GM12878 (cell line): ENCODE results near the gene ZNF629. TPM values are rescaled to one million over a fixed set of nuclear protein-coding genes. Genes with fewer than 3 reads are reported as not detected.

Experiments used
- BCL11A ChIP-seq: IDR thresholded peaks from 2 replicates; pipeline ENCODE4 v1.6.1; 2011; ENCODE audit warnings: low read depth, low read length
- JUND ChIP-seq: IDR thresholded peaks from 2 replicates; pipeline ENCODE4 v1.6.1; 2012; ENCODE audit warnings: low read depth, mild to moderate bottlenecking, low read length, improper control_type of control experiment, moderate library complexity
- MEF2B ChIP-seq: fragments of 450-650 bp; IDR thresholded peaks from 2 replicates; pipeline ENCODE4 v1.6.1; 2018; ENCODE audit warnings: mild to moderate bottlenecking, moderate library complexity; ENCODE audit not compliant: partially characterized antibody, poor library complexity, severe bottlenecking
- MTA2 ChIP-seq: fragments of 450-650 bp; IDR thresholded peaks from 2 replicates; pipeline ENCODE4 v1.6.1; 2016; ENCODE audit warnings: low read depth, mild to moderate bottlenecking, moderate library complexity
- NR2C1 ChIP-seq: fragments of 450-650 bp; IDR thresholded peaks from 2 replicates; pipeline ENCODE4 v1.6.1; 2017; ENCODE audit warnings: antibody characterized with exemption, mild to moderate bottlenecking, moderate library complexity
- POU2F2 ChIP-seq: IDR thresholded peaks from 3 replicates; pipeline ENCODE4 v1.6.1; 2011; ENCODE audit warnings: low read depth, mild to moderate bottlenecking, low read length, borderline replicate concordance
- TAF1 ChIP-seq: IDR thresholded peaks from 2 replicates; pipeline ENCODE4 v1.6.1; 2011; ENCODE audit warnings: mild to moderate bottlenecking, low read depth, low read length, borderline replicate concordance
- polyA plus RNA-seq, 11 experiments: library from polyadenylated mRNA; depleted of rRNA in 4 of 11; unstranded in 6 of 11; stranded (reverse) in 5 of 11; fragments of >200 nt; fragmentation: Nextera tagmentation in 4 of 11; fragmentation: Illumina TruSeq in 1 of 11; extraction: Ambion mirVana in 4 of 11; extraction: Trizol in 1 of 11; gene quantifications; 1 replicate in 1 of 11; 2 replicates in 10 of 11; pipeline versions ENCODE4 v1.2.1 to v1.2.3, GENCODE V29; 2011 to 2016; ENCODE audit warnings: inconsistent platforms in 2 of 11, missing spikeins in 2 of 11, low read depth in 1 of 11
- total RNA-seq, 4 experiments: library from RNA; depleted of rRNA in 3 of 4; stranded (reverse); fragments of >200 nt in 3 of 4; fragmentation: Illumina TruSeq in 1 of 4; extraction: Trizol in 1 of 4; gene quantifications; 2 replicates each; pipeline versions ENCODE4 v1.2.1 to v1.2.3, GENCODE V29; 2013 to 2021
- TF ChIP-seq, protein P1 (sequence below): fragments of 450-650 bp; IDR thresholded peaks from 2 replicates; pipeline ENCODE4 v1.6.1; 2017; ENCODE audit warnings: low read depth, mild to moderate bottlenecking, moderate library complexity
- TF ChIP-seq, protein P2 (sequence below): fragments of 150-350 bp; IDR thresholded peaks from 2 replicates; pipeline ENCODE4 v1.6.1; 2014; ENCODE audit warnings: mild to moderate bottlenecking, low read depth, low read length
- TF ChIP-seq, protein P3 (sequence below): IDR thresholded peaks from 2 replicates; pipeline ENCODE4 v1.6.1; 2011; ENCODE audit warnings: mild to moderate bottlenecking, low read depth, low read length, moderate library complexity; ENCODE audit not compliant: insufficient replicate concordance
- TF ChIP-seq, protein P4 (sequence below): IDR thresholded peaks from 2 replicates; pipeline ENCODE4 v1.6.1; 2012; ENCODE audit warnings: improper control_type of control experiment, low read depth, low read length; ENCODE audit not compliant: insufficient replicate concordance
- TF ChIP-seq, protein P5 (sequence below): IDR thresholded peaks from 2 replicates; pipeline ENCODE4 v1.6.1; 2012; ENCODE audit warnings: low read depth, low read length, improper control_type of control experiment
- TF ChIP-seq, protein P6 (sequence below): IDR thresholded peaks from 2 replicates; pipeline ENCODE4 v1.6.1; 2012; ENCODE audit warnings: low read length, inconsistent platforms

The ZNF629 gene
- total and polyA plus RNA-seq, 10 of the 15 experiments (the other 5 are each of a cell fraction or from before 2014, with no cell fraction given): 0.02 to 0.69 (median 0.40) TPM

DNA sequence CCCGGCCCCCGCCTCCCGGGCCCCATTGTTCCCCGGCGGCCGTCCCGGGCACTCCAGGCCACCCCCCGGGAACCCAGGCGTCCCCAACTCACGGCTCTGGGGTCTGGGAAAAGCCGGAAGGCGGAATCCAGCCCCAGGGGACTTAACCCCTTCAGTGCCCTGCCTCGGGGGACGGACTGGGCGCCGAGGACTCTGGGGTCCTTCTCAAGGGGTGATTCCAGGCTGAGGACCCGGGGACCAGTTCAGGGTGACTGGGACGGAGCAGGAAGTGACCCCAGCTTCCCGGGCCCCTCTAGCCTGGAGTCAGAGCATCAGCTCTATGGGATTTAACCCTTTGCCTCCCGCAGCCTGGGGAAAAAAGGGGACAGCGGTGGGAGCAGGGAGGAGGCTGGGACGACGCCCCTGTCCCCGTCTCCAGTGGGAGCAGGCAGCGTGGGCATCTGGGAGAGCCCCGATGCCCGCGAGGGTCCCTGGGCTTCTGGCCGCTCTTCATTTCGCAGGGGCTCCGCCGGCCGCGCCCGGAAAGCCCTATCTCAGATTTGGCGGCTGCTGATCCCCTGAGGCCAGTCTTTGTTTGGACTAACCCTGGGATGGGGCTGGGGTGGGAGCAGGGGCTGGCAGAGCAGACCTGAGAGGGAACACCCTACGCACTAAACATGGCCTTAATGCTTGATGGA, at the start of gene ZNF629 (continued):
- TF ChIP-seq, protein P1, sequence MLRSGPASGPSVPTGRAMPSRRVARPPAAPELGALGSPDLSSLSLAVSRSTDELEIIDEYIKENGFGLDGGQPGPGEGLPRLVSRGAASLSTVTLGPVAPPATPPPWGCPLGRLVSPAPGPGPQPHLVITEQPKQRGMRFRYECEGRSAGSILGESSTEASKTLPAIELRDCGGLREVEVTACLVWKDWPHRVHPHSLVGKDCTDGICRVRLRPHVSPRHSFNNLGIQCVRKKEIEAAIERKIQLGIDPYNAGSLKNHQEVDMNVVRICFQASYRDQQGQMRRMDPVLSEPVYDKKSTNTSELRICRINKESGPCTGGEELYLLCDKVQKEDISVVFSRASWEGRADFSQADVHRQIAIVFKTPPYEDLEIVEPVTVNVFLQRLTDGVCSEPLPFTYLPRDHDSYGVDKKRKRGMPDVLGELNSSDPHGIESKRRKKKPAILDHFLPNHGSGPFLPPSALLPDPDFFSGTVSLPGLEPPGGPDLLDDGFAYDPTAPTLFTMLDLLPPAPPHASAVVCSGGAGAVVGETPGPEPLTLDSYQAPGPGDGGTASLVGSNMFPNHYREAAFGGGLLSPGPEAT: no peak
- TF ChIP-seq, protein P2, sequence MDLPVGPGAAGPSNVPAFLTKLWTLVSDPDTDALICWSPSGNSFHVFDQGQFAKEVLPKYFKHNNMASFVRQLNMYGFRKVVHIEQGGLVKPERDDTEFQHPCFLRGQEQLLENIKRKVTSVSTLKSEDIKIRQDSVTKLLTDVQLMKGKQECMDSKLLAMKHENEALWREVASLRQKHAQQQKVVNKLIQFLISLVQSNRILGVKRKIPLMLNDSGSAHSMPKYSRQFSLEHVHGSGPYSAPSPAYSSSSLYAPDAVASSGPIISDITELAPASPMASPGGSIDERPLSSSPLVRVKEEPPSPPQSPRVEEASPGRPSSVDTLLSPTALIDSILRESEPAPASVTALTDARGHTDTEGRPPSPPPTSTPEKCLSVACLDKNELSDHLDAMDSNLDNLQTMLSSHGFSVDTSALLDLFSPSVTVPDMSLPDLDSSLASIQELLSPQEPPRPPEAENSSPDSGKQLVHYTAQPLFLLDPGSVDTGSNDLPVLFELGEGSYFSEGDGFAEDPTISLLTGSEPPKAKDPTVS: no peak
- TF ChIP-seq MEF2B (peak; percentile 38), TAF1 (peak; percentile 82), POU2F2 (no peak), MTA2 (no peak), NR2C1 (peak; percentile 80), BCL11A (no peak), JUND (no peak)
- TF ChIP-seq, protein P3, sequence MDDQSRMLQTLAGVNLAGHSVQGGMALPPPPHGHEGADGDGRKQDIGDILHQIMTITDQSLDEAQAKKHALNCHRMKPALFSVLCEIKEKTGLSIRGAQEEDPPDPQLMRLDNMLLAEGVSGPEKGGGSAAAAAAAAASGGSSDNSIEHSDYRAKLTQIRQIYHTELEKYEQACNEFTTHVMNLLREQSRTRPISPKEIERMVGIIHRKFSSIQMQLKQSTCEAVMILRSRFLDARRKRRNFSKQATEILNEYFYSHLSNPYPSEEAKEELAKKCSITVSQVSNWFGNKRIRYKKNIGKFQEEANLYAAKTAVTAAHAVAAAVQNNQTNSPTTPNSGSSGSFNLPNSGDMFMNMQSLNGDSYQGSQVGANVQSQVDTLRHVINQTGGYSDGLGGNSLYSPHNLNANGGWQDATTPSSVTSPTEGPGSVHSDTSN: no peak
- TF ChIP-seq, protein P4, sequence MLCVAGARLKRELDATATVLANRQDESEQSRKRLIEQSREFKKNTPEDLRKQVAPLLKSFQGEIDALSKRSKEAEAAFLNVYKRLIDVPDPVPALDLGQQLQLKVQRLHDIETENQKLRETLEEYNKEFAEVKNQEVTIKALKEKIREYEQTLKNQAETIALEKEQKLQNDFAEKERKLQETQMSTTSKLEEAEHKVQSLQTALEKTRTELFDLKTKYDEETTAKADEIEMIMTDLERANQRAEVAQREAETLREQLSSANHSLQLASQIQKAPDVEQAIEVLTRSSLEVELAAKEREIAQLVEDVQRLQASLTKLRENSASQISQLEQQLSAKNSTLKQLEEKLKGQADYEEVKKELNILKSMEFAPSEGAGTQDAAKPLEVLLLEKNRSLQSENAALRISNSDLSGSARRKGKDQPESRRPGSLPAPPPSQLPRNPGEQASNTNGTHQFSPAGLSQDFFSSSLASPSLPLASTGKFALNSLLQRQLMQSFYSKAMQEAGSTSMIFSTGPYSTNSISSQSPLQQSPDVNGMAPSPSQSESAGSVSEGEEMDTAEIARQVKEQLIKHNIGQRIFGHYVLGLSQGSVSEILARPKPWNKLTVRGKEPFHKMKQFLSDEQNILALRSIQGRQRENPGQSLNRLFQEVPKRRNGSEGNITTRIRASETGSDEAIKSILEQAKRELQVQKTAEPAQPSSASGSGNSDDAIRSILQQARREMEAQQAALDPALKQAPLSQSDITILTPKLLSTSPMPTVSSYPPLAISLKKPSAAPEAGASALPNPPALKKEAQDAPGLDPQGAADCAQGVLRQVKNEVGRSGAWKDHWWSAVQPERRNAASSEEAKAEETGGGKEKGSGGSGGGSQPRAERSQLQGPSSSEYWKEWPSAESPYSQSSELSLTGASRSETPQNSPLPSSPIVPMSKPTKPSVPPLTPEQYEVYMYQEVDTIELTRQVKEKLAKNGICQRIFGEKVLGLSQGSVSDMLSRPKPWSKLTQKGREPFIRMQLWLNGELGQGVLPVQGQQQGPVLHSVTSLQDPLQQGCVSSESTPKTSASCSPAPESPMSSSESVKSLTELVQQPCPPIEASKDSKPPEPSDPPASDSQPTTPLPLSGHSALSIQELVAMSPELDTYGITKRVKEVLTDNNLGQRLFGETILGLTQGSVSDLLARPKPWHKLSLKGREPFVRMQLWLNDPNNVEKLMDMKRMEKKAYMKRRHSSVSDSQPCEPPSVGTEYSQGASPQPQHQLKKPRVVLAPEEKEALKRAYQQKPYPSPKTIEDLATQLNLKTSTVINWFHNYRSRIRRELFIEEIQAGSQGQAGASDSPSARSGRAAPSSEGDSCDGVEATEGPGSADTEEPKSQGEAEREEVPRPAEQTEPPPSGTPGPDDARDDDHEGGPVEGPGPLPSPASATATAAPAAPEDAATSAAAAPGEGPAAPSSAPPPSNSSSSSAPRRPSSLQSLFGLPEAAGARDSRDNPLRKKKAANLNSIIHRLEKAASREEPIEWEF: no peak
- TF ChIP-seq, protein P5, sequence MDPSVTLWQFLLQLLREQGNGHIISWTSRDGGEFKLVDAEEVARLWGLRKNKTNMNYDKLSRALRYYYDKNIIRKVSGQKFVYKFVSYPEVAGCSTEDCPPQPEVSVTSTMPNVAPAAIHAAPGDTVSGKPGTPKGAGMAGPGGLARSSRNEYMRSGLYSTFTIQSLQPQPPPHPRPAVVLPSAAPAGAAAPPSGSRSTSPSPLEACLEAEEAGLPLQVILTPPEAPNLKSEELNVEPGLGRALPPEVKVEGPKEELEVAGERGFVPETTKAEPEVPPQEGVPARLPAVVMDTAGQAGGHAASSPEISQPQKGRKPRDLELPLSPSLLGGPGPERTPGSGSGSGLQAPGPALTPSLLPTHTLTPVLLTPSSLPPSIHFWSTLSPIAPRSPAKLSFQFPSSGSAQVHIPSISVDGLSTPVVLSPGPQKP: 0 out of 2 replicates have a peak, but pooled peaks have one; percentile 36
- TF ChIP-seq, protein P6, sequence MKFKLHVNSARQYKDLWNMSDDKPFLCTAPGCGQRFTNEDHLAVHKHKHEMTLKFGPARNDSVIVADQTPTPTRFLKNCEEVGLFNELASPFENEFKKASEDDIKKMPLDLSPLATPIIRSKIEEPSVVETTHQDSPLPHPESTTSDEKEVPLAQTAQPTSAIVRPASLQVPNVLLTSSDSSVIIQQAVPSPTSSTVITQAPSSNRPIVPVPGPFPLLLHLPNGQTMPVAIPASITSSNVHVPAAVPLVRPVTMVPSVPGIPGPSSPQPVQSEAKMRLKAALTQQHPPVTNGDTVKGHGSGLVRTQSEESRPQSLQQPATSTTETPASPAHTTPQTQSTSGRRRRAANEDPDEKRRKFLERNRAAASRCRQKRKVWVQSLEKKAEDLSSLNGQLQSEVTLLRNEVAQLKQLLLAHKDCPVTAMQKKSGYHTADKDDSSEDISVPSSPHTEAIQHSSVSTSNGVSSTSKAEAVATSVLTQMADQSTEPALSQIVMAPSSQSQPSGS: no peak
